ENCODE measurements around the gene TRIM43.
"Not testable (repeated sequence)": the region's sequence is repeated elsewhere in the genome, so short reads cannot be mapped to it uniquely, and the experiment has no call there.

- TF ChIP-seq, protein P1, sequence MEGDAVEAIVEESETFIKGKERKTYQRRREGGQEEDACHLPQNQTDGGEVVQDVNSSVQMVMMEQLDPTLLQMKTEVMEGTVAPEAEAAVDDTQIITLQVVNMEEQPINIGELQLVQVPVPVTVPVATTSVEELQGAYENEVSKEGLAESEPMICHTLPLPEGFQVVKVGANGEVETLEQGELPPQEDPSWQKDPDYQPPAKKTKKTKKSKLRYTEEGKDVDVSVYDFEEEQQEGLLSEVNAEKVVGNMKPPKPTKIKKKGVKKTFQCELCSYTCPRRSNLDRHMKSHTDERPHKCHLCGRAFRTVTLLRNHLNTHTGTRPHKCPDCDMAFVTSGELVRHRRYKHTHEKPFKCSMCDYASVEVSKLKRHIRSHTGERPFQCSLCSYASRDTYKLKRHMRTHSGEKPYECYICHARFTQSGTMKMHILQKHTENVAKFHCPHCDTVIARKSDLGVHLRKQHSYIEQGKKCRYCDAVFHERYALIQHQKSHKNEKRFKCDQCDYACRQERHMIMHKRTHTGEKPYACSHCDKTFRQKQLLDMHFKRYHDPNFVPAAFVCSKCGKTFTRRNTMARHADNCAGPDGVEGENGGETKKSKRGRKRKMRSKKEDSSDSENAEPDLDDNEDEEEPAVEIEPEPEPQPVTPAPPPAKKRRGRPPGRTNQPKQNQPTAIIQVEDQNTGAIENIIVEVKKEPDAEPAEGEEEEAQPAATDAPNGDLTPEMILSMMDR (IDR thresholded peaks at IDR 0.05): not testable (repeated sequence)
- TF ChIP-seq POLR2A (IDR thresholded peaks at IDR 0.05): not testable (repeated sequence)
Measured at GRCh38 chr2:95613048-95613447, 21.2 kb downstream of the TRIM43 start.

All from adrenal gland (tissue), 5 donors.